NCI-H82 treated with DMSO at 0.1 percent for 48 hours (cell line): ENCODE data around the gene UQCRHL.
"Not testable (repeated sequence)": the region's sequence is repeated elsewhere in the genome, so short reads cannot be mapped to it uniquely, and the experiment has no call there.

Experiments used
- DNase-seq: peaks from one replicate; lab custom pipeline; 2025; ENCODE audit not compliant: unreplicated experiment; lab: John Stamatoyannopoulos, UW

The UQCRHL gene

GRCh38 chr1:15835741-15836510 is 28.5 kb upstream of the UQCRHL start:
- DNase-seq: peak; percentile 96

- no peak for DNase-seq
Observed at GRCh38 chr1:15835205-15835740, 27.8 kb upstream of the UQCRHL start.

- DNase-seq: peak; percentile 89
Observed at GRCh38 chr1:15834406-15835204, 27.2 kb upstream of the UQCRHL start.

- no peak for DNase-seq
Observed at GRCh38 chr1:15833842-15834405, 26.5 kb upstream of the UQCRHL start.

- DNase-seq: no peak
Observed at GRCh38 chr1:15833069-15833679, 25.7 kb upstream of the UQCRHL start.

GRCh38 chr1:15830258-15830657 is 22.8 kb upstream of the UQCRHL start:
- no peak for DNase-seq

- not testable (repeated sequence) for DNase-seq
Observed at GRCh38 chr1:15828931-15829330, 21.5 kb upstream of the UQCRHL start.

- not testable (repeated sequence) for DNase-seq
Observed at GRCh38 chr1:15827567-15827966, 20.1 kb upstream of the UQCRHL start.

- DNase-seq: no peak
Observed at GRCh38 chr1:15826810-15827507, 19.5 kb upstream of the UQCRHL start.

GRCh38 chr1:15825800-15826199 is 18.4 kb upstream of the UQCRHL start:
- no peak for DNase-seq

- DNase-seq: no peak
Observed at GRCh38 chr1:15820478-15820877, 13.0 kb upstream of the UQCRHL start.

- DNase-seq: no peak
Observed at GRCh38 chr1:15816674-15817073, 9.2 kb upstream of the UQCRHL start.

- no peak for DNase-seq
Observed at GRCh38 chr1:15810073-15810472, 2.6 kb upstream of the UQCRHL start.

- DNase-seq: no peak
Observed at GRCh38 chr1:15808955-15809354, 1.5 kb upstream of the UQCRHL start.

GRCh38 chr1:15807121-15807520 is 328 bp downstream of the UQCRHL start:
- DNase-seq: no peak

GRCh38 chr1:15804060-15804459 is 3.4 kb downstream of the UQCRHL start:
- no peak for DNase-seq

- DNase-seq: no peak
Observed at GRCh38 chr1:15803380-15803779, 4.1 kb downstream of the UQCRHL start.

- DNase-seq: no peak
Observed at GRCh38 chr1:15802234-15802965, 5.0 kb downstream of the UQCRHL start.

GRCh38 chr1:15799928-15800835 is 7.3 kb downstream of the UQCRHL start:
- DNase-seq: no peak
